Measurements from ENCODE around the gene GAK. TPM values are rescaled to one million over a fixed set of nuclear protein-coding genes. Genes with fewer than 3 reads are reported as not detected.

GAK gene
- polyA plus RNA-seq, 1 donor: 68.8 TPM

DNA sequence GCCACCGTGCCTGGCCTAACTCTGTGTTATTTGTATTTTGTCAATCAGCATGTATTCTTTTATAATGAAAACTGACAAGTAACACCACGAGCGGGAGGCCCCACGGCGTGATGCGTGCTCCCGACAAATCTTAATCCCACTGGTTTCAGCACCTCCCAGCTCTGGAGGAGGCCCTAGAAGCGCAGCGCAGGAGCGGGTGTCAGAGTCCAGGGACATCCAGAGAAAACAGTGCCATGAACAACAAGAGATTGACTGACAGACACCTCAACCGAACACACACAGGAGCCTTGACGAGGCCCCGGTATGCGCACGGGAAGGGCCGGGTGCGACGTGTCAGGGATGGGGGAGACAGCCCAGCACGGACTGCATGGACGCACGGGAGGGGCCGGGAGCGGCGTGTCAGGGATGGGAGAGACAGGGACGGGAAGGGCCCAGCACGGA is 23.0 kb downstream of the GAK start:
- DNase-seq: no peak

- no peak for DNase-seq
These were observed 24.3 kb downstream of the GAK start for GRCh38 chr4:907691-908425.

DNA sequence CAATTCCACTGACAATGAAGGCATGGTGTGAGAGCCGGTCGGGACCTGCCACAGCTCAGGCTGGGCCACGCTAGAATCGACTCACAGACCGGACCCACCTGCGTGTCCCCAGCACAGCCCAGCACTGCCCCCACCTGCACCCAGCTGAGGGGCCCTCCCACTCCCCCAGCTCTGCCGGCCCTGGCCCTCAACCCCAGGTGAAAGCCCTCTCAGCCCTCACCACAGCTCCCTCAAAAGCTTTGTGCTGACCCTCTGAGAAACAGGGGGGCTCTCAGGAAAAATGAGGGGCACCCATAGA is 25.1 kb downstream of the GAK start:
- DNase-seq: no peak

DNA sequence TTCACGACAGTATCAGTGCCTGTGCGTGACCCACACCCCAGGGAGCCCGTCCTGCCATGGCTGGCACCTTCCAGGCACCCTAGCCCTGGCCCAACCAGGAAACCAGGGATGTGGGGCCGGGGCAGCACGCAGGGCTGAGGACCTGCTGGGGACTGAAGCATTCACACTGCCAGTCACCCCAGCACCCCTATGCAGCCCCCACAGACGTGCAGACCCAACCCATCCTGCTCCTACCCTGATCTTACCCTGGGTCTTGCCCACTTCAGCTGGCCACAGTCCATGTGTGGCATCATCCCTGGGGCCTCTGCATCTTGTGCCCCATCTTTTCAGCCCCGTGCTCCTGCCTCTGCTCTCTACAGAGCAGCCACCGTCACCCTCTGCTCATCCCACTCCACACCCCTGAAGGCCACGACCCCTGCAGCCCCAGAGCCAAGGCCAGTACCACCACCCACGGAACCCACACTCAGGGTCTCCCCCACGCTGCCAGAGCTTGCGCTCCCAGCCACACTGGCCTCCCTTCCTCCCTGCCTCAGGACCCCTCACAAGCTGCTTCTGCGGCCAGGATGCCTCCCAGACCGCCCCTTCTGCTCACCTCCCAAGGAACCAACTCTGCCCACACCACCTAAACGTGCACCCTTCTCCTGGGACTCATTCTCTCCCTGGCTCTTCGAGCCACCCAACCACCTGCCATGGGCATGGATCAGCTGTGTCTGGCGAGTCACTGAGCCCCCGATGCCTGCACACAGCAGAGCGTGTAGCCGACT is 25.6 kb downstream of the GAK start:
- no peak for DNase-seq

GRCh38 chr4:905485-906338 is 26.4 kb downstream of the GAK start:
- DNase-seq: no peak

DNA sequence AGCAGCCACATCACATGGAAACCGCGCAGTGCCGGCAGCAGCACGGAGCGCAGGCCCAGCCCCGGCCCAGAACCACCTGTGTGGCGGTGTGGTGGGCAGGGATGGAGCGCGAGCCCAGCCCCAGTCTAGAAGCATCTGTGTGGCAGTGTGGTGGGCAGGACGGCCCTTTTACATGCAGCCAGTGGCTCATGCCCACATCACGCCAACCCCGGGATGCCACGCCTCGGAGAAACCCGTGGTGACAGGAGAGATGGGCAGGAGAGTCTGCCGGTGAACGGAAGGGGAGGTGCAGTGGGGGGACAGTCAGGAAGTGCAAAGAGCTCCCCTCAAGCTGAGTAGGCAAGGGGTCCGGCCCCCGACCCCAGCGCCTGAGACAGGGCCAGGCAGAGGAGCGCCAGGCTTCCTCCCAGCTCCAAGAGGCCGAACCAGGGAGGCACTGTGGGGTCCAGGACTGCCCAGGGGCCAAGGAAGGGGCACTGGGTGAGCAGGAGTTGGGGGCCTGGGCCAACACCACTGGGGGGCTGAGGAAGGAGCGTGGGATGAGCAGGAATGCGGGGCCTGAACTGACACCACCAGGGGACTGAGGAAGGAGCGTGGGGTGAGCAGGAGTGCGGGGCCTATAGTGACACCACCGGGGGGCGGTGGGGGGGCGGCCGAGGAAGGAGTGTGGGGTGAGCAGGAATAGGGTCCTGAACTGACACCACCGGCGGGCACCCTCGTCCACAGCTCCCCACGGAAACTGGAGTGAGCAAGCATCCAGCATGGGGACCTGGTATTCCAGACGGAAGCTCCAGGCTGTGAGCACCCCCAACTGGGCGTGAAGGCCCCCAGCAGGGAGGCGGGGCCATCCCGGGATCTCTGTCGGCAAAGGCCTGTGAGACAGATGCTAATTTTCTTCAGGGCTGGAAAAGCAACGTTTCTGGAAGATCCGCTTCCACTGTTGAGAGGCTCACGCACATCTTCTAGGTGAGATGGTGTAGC is 28.8 kb downstream of the GAK start:
- DNase-seq: no peak

GRCh38 chr4:901192-901910 is 30.8 kb downstream of the GAK start:
- DNase-seq: no peak

DNA sequence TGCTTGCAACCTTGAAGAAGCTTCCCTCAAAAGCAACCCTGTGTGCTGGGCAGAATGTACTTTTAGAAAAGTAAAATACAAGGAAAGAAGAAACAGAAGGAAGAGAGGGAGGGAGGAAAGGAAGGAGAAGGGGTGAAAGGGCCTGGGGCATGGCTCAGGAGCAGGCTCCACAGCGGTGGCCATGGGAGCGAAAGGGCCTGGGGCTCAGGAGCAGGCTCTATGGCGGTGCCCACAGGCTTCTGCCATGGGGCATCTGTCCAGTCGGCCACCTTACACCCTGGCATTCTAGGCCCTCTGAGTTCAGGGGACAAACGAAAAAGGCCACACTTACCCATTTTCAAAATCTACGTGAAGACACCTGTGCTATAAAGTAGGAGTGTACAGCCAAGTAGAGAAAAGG is 31.4 kb downstream of the GAK start:
- no peak for DNase-seq

DNA sequence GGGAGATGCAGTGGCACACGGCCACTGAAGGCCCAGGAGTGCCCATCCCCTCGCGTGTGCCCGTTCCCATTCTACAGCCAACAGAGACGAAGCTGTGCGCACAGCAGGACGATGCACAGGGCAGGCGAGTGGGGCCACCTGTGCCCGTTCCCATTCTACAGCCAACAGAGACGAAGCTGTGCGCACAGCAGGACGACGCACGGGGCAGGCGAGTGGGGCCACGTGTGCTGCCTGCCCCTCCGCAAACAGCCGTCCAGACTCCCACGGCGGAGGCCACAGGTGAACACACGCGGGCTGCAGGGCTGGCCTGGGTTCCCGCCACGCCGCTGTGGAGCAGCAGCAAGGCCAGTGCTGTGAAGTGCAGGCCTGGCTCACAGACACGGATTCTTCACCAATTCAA is 32.0 kb downstream of the GAK start:
- no peak for DNase-seq

DNA sequence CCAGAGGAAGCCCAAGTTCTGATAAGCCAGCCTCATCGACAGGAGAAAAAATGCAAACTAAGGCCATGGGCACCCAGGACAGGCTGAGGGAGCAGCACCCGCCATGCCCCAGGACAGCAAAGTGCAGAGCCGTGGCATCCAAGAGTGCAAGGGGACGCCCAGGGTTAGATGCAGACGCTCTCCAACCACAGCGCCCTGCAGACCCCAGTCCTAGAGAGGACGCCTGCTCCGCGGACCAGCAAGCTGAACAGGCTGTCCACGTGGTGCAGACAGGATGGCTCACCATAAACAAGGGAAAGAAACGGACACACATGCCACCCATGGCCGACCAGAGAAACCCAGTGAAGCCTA is 32.6 kb downstream of the GAK start:
- no peak for DNase-seq

DNA sequence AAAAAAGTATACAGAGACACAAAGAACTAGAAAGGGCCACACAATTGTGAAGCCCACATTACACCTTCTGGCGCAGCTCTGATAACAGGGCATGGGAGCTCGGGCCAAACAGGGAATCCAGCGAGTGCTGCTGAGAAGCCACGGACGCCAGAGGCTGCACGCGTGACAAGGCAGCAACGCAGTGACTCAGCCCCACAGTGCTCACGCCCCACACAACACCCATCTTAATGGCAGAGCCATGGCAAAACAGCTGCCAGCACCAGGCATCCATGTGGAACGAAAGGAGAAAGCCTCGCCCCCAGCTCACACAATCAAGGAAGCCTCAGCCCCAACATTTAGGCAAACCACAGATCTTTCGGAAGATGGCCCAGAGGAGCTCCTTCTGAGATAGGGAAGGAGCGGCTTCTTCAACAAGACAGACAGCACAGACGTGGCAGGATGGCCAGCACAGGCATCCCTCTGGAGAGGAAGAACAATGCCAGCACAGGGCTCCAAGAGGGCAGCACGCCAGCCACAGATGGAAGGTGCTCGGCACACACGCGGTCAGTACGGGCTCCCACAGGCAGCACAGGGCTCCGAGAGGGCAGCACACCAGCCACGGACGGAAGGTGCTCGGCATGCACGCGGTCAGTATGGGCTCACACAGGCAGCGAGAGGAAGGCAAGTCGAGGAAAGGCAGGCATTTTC is 33.1 kb downstream of the GAK start:
- DNase-seq: no peak

DNA sequence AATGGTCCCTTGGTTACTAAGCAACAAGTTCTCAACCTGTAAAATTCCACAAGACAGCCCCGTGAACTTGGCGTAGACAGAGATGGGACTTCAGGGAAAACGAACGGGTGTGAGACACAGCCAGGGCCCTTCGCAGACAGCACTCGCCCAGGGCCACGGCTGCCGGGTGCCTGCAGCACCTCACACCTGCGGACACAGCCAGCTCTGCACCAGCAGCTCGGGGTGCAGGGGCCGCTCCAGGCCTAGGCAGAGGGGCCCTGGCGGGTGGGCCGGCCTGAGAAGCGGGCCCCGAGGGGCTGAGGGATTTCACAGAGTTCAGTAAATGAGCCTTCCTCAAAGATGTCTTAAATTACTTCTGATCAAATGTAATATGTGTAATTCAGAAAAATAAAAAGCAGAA is 34.0 kb downstream of the GAK start:
- DNase-seq: no peak

DNA sequence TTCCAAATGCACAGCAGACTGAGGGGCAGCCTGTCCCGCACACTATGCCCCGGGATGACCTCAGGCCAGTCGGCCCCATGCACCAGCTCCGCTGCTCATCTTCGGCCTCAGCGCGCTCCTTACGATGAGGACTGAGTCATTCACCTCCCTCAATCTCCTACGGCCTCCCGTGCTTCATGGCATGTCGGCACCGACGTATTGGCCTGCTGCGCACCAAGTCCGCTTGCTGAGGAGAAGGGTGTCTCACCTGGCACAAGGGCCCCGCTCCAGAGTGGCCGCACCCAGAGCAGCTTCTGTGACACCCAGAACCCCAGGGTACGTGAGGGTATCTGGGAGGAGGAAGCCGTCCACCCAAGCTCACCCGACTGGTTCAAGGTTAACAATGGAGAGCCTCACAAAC is 35.5 kb downstream of the GAK start:
- DNase-seq: no peak

DNA sequence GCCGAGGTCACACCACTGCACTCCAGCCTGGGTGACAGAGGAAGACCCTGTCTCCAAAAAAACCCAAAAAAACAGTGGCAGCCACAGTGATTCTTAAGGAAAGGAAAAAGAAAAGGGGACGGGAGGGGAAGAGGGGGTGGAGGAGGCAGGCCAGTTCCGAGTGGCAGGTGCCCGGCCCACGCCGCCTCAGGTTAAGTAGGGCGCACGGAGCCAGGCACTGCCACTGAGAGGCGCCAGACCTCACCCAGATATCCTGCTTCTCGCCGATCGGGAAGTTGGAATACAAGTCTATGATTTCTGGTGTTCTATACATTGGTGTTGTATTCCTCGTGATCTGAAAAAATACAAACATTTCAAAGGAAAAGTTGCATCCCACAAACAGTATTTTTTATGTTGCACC is 35.9 kb downstream of the GAK start:
- DNase-seq: no peak

DNA sequence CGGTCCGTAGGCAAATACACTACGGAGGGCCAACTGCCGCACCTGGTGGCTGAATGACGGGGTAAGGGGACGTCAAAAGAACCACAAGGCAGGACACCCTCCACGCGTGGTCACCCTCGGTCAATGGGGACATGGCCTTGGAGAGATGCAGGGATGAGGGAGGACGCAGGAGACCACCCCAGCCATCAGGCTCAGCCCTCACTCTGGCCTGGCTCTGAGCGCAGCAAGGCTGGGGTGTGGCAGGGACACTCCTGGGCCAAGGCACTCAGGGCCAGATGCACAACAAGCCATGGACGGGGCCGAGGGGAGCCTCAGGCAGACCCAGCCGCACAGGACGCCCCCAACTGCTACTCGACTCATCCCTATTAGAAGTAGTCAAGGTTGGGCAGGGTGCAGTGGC is 36.5 kb downstream of the GAK start:
- no peak for DNase-seq

- no peak for DNase-seq
These were observed 38.0 kb downstream of the GAK start for GRCh38 chr4:893995-894705.

- DNase-seq: no peak
These were observed 38.7 kb downstream of the GAK start for GRCh38 chr4:893276-893994.

- no peak for DNase-seq
These were observed 39.3 kb downstream of the GAK start for GRCh38 chr4:892780-893179.

- no peak for DNase-seq
These were observed 40.4 kb downstream of the GAK start for GRCh38 chr4:891747-892146.
